Peyer's patch (tissue), 4 donors: ENCODE data around the gene MCTP2.

Experiments used
- CTCF ChIP-seq, 6 experiments: fragments of 450-650 bp in 4 of 6; fragments of 200-600 bp in 2 of 6; sonication (generic) in 1 of 6; IDR thresholded peaks; one replicate each; pipeline ENCODE4 v1.5.1; 2017 to 2019; ENCODE audit warnings: antibody characterized with exemption in 6 of 6, mild to moderate bottlenecking in 3 of 6, moderate library complexity in 1 of 6
- POLR2A ChIP-seq, 2 donors: fragments of 450-650 bp; IDR thresholded peaks; one replicate each; pipeline ENCODE4 v1.5.1; 2017; ENCODE audit warnings: antibody characterized with exemption in 2 of 2, mild to moderate bottlenecking in 2 of 2, moderate library complexity in 2 of 2

- TF ChIP-seq CTCF (IDR thresholded peaks at IDR 0.05) (no peak), POLR2A (IDR thresholded peaks at IDR 0.05) (no peak)
These were observed 148.6 kb downstream of the MCTP2 start for GRCh38 chr15:94379986-94380385.
